ENCODE measurements around the gene YIF1B. TPM values are rescaled to one million over a fixed set of nuclear protein-coding genes. Genes with fewer than 3 reads are reported as not detected.

YIF1B gene
- total and polyA plus RNA-seq, 3 donors from 2014 or later = 52.1 to 63.7 (median 63.5) TPM

- Histone ChIP-seq H3K27me3 (no peaks in the 10 kb centered on the region), H3K4me1 (peaks cover 8% of the 10 kb centered on the region), H3K36me3 (ENCODE audit: low read depth, missing control alignments) (no peaks in the 10 kb centered on the region), H3K4me3 (no peak overlapping the region), H3K27ac (peak overlapping the region in 1 of 2 donors; percentile 71), H3K9me3 (no peaks in the 10 kb centered on the region)
- intact Hi-C loops (cut with DNase I; ENCODE audit: low total_unique reads) = no loop called here
- no peak for TF ChIP-seq CTCF (IDR thresholded peaks at IDR 0.05)
- TF ChIP-seq POLR2A (IDR thresholded peaks at IDR 0.05) = no peak
- no peak for DNase-seq
- 38 to 57% methylated on average over 5 of the region's 5 CpGs for WGBS, 2 donors
Measured at GRCh38 chr19:38277549-38277948, 38.2 kb downstream of the YIF1B start.

- H3K9me3 ChIP-seq = no peaks in the 10 kb centered on the region
- TF ChIP-seq CTCF (IDR thresholded peaks at IDR 0.05) (no peak), POLR2A (IDR thresholded peaks at IDR 0.05) (no peak)
- DNase-seq = no peak
- no peaks in the 10 kb centered on the region for H3K36me3 ChIP-seq (ENCODE audit: low read depth, missing control alignments)
- peaks cover 8% of the 10 kb centered on the region for H3K4me1 ChIP-seq
- intact Hi-C loops (cut with DNase I; ENCODE audit: low total_unique reads) = no loop called here
- peak overlapping the region in 1 of 2 donors; percentile 71 for H3K27ac ChIP-seq
- 89 to 90% methylated on average over 7 of the region's 7 CpGs for WGBS, 2 donors
- H3K27me3 ChIP-seq = no peaks in the 10 kb centered on the region
- no peak overlapping the region for H3K4me3 ChIP-seq
Measured at GRCh38 chr19:38276942-38277517, 38.7 kb downstream of the YIF1B start.

GRCh38 chr19:38274739-38275138 is 41.0 kb downstream of the YIF1B start:
- 41 to 58% methylated on average over 9 of the region's 9 CpGs for WGBS, 2 donors
- DNase-seq = peak; percentile 45
- Histone ChIP-seq H3K36me3 (ENCODE audit: low read depth, missing control alignments) (no peaks in the 10 kb centered on the region), H3K4me1 (peaks cover 8% of the 10 kb centered on the region), H3K27ac (no peak overlapping the region), H3K27me3 (no peaks in the 10 kb centered on the region), H3K9me3 (no peaks in the 10 kb centered on the region), H3K4me3 (no peak overlapping the region)
- intact Hi-C loops (cut with DNase I; ENCODE audit: low total_unique reads) = no loop called here
- no peak for TF ChIP-seq POLR2A (IDR thresholded peaks at IDR 0.05)
- no peak for TF ChIP-seq CTCF (IDR thresholded peaks at IDR 0.05)

- Histone ChIP-seq H3K36me3 (ENCODE audit: low read depth, missing control alignments) (no peaks in the 10 kb centered on the region), H3K4me3 (no peak overlapping the region), H3K9me3 (no peaks in the 10 kb centered on the region), H3K27me3 (no peaks in the 10 kb centered on the region), H3K4me1 (peaks cover 6% of the 10 kb centered on the region), H3K27ac (no peak overlapping the region)
- TF ChIP-seq POLR2A (IDR thresholded peaks at IDR 0.05) = no peak
- no peak for TF ChIP-seq CTCF (IDR thresholded peaks at IDR 0.05)
- intact Hi-C loops (cut with DNase I; ENCODE audit: low total_unique reads) = no loop called here
- DNase-seq = no peak
- WGBS, 2 donors = 72 to 84% methylated on average over 2 of the region's 2 CpGs
Measured at GRCh38 chr19:38273499-38273898, 42.2 kb downstream of the YIF1B start.

- WGBS, 2 donors = 75 to 77% methylated on average over 5 of the region's 5 CpGs
- H3K27ac ChIP-seq = no peak overlapping the region
- intact Hi-C loops (cut with DNase I; ENCODE audit: low total_unique reads) = no loop called here
Measured at GRCh38 chr19:38270587-38271167, 45.1 kb downstream of the YIF1B start.

More at GRCh38 chr19:38270587-38271167, 45.1 kb downstream of the YIF1B start:
- H3K4me3 ChIP-seq = no peak overlapping the region
- no peaks in the 10 kb centered on the region for H3K27me3 ChIP-seq
- H3K36me3 ChIP-seq (ENCODE audit: low read depth, missing control alignments) = no peaks in the 10 kb centered on the region
- no peak for TF ChIP-seq POLR2A (IDR thresholded peaks at IDR 0.05)
- TF ChIP-seq CTCF (IDR thresholded peaks at IDR 0.05) = no peak
- H3K9me3 ChIP-seq = no peaks in the 10 kb centered on the region
- no peak for DNase-seq
- peaks cover 14% of the 10 kb centered on the region for H3K4me1 ChIP-seq

Measured in testis (tissue), 3 donors.